Kidney epithelial cell (primary cell): Measurements from ENCODE around the gene RPS27L. TPM values are rescaled to one million over a fixed set of nuclear protein-coding genes. Genes with fewer than 3 reads are reported as not detected.

Experiments used
- DNase-seq: peaks from one replicate; pipeline ENCODE4 v3.0.0-alpha.2; 2010; ENCODE audit warnings: low read depth
- H3K27me3 ChIP-seq: 2 replicates; pipeline ENCODE4 v1.6.0; 2011; ENCODE audit warnings: low read length; ENCODE audit not compliant: control insufficient read depth, insufficient read depth
- H3K36me3 ChIP-seq: 2 replicates; pipeline ENCODE4 v1.5.1; 2011; ENCODE audit warnings: low read length; ENCODE audit not compliant: control insufficient read depth, insufficient read depth
- H3K4me3 ChIP-seq: 2 replicates; pipeline ENCODE4 v1.5.1; 2011; ENCODE audit warnings: low read depth, mild to moderate bottlenecking, control low read depth, low read length
- CTCF ChIP-seq: IDR thresholded peaks from 2 replicates; pipeline ENCODE4 v1.5.1; 2011; ENCODE audit warnings: mild to moderate bottlenecking, moderate library complexity, low read length, control low read depth, inconsistent platforms; ENCODE audit not compliant: insufficient read depth, poor library complexity, severe bottlenecking
- total RNA-seq: library from RNA; depleted of rRNA; stranded (reverse); fragments of >200 nt; gene quantifications from 2 replicates; pipeline ENCODE4 v1.2.3, GENCODE V29; 2015

Gene RPS27L
- total RNA-seq, 1 donor from 2014 or later: 150 TPM

GRCh38 chr15:63181648-63182047, 24.4 kb upstream of the RPS27L start:
- TF ChIP-seq CTCF: no peak

GRCh38 chr15:63180746-63181145, 23.5 kb upstream of the RPS27L start:
- no peak for DNase-seq
- Histone ChIP-seq H3K36me3 (no peaks in the 10 kb centered on the region), H3K27me3 (no peaks in the 10 kb centered on the region), H3K4me3 (no peak overlapping the region)
- no peak for TF ChIP-seq CTCF

More at GRCh38 chr15:63181648-63182047, 24.4 kb upstream of the RPS27L start:
- Histone ChIP-seq H3K4me3 (no peak overlapping the region), H3K27me3 (no peaks in the 10 kb centered on the region), H3K36me3 (no peaks in the 10 kb centered on the region)
- no peak for DNase-seq

- H3K4me3 ChIP-seq: no peak overlapping the region
- no peak for TF ChIP-seq CTCF
- no peak for DNase-seq
- H3K27me3 ChIP-seq: no peaks in the 10 kb centered on the region
- H3K36me3 ChIP-seq: no peaks in the 10 kb centered on the region
Measured at GRCh38 chr15:63178034-63178433, 20.8 kb upstream of the RPS27L start.

- TF ChIP-seq CTCF: no peak
- Histone ChIP-seq H3K36me3 (no peaks in the 10 kb centered on the region), H3K27me3 (no peaks in the 10 kb centered on the region), H3K4me3 (no peak overlapping the region)
- no peak for DNase-seq
Measured at GRCh38 chr15:63176302-63176701, 19.0 kb upstream of the RPS27L start.

- DNase-seq: no peak
- Histone ChIP-seq H3K36me3 (no peaks in the 10 kb centered on the region), H3K4me3 (no peak overlapping the region), H3K27me3 (no peaks in the 10 kb centered on the region)
- no peak for TF ChIP-seq CTCF
Measured at GRCh38 chr15:63172851-63173451, 15.7 kb upstream of the RPS27L start.

GRCh38 chr15:63172376-63172775, 15.1 kb upstream of the RPS27L start:
- Histone ChIP-seq H3K4me3 (no peak overlapping the region), H3K27me3 (no peaks in the 10 kb centered on the region), H3K36me3 (no peaks in the 10 kb centered on the region)
- DNase-seq: no peak
- TF ChIP-seq CTCF: no peak
